ENCODE results near the gene IFFO2.

Gene IFFO2

GRCh38 chr1:18965206-18966173 is 9.0 kb upstream of the IFFO2 start:
- TF ChIP-seq Cebpa-rat (IDR thresholded peaks at IDR 0.05): no peak
- Histone ChIP-seq H3K27me3 (no peaks in the 10 kb centered on the region), H3K4me2 (no peak overlapping the region), H3K27ac (no peak overlapping the region), H3K4me3 (no peak overlapping the region), H3K9me3 (replicated peaks in 1 of 11) (no peaks in the 10 kb centered on the region), H3K4me1 (no peaks in the 10 kb centered on the region), H3K9ac (no peak overlapping the region), H4K20me1 (no peaks in the 10 kb centered on the region), H3K36me3 (no peaks in the 10 kb centered on the region)

GRCh38 chr1:18963968-18964367 is 7.5 kb upstream of the IFFO2 start:
- H3K27ac ChIP-seq: no peak overlapping the region
- no peaks in the 10 kb centered on the region for H3K4me1 ChIP-seq
- no peak overlapping the region for H3K9ac ChIP-seq
- no peaks in the 10 kb centered on the region for H3K9me3 ChIP-seq (replicated peaks in 1 of 11)
- no peaks in the 10 kb centered on the region for H4K20me1 ChIP-seq
- no peak overlapping the region for H3K4me2 ChIP-seq
- H3K36me3 ChIP-seq: no peaks in the 10 kb centered on the region
- TF ChIP-seq Cebpa-rat (IDR thresholded peaks at IDR 0.05): no peak
- no peaks in the 10 kb centered on the region for H3K27me3 ChIP-seq
- no peak overlapping the region for H3K4me3 ChIP-seq

GRCh38 chr1:18962855-18963737 is 6.6 kb upstream of the IFFO2 start:
- no peak overlapping the region for H3K4me3 ChIP-seq
- H3K4me1 ChIP-seq: peaks cover 0 to 3% (median 1%) of the 10 kb centered on the region in 10 experiments; a peak in 11 of 20 replicates
- no peaks in the 10 kb centered on the region for H3K27me3 ChIP-seq
- H3K9ac ChIP-seq: no peak overlapping the region
- H3K36me3 ChIP-seq: no peaks in the 10 kb centered on the region
- TF ChIP-seq Cebpa-rat (IDR thresholded peaks at IDR 0.05): no peak
- H4K20me1 ChIP-seq: no peaks in the 10 kb centered on the region
- H3K4me2 ChIP-seq: no peak overlapping the region
- H3K27ac ChIP-seq: no peak overlapping the region
- no peaks in the 10 kb centered on the region for H3K9me3 ChIP-seq (replicated peaks in 1 of 11)

GRCh38 chr1:18962121-18962721 is 5.7 kb upstream of the IFFO2 start:
- no peak overlapping the region for H3K4me2 ChIP-seq

GRCh38 chr1:18960821-18961220 is 4.3 kb upstream of the IFFO2 start:
- peaks cover 0 to 6% (median 5%) of the 10 kb centered on the region in 11 experiments; a peak in 14 of 22 replicates for H4K20me1 ChIP-seq

More at GRCh38 chr1:18962121-18962721, 5.7 kb upstream of the IFFO2 start:
- Histone ChIP-seq H3K9me3 (replicated peaks in 1 of 11) (no peaks in the 10 kb centered on the region), H3K9ac (no peak overlapping the region), H3K27ac (no peak overlapping the region), H3K36me3 (no peaks in the 10 kb centered on the region), H3K4me3 (no peak overlapping the region), H3K4me1 (peaks cover 5 to 11% (median 10%) of the 10 kb centered on the region in 10 experiments), H4K20me1 (no peaks in the 10 kb centered on the region), H3K27me3 (0 out of 22 replicates have a peak, but pooled peaks cover 0 to 1% (median 0%) of the 10 kb centered on the region in 11 experiments)
- TF ChIP-seq Cebpa-rat (IDR thresholded peaks at IDR 0.05): no peak

GRCh38 chr1:18960409-18960808 is 3.9 kb upstream of the IFFO2 start:
- TF ChIP-seq Cebpa-rat (IDR thresholded peaks at IDR 0.05): no peak
- no peak overlapping the region for H3K4me2 ChIP-seq
- H3K27me3 ChIP-seq: peaks cover 0 to 4% (median 0%) of the 10 kb centered on the region in 11 experiments; a peak in 4 of 22 replicates
- H3K36me3 ChIP-seq: no peaks in the 10 kb centered on the region
- H3K27ac ChIP-seq: no peak overlapping the region
- H3K9ac ChIP-seq: no peak overlapping the region
- peaks cover 8 to 18% (median 16%) of the 10 kb centered on the region in 10 experiments for H3K4me1 ChIP-seq
- no peaks in the 10 kb centered on the region for H3K9me3 ChIP-seq (replicated peaks in 1 of 11)
- no peak overlapping the region for H3K4me3 ChIP-seq
- H4K20me1 ChIP-seq: peaks cover 0 to 10% (median 9%) of the 10 kb centered on the region in 11 experiments; a peak in 18 of 22 replicates

More at GRCh38 chr1:18960821-18961220, 4.3 kb upstream of the IFFO2 start:
- no peak for TF ChIP-seq Cebpa-rat (IDR thresholded peaks at IDR 0.05)
- 0 out of 22 replicates have a peak, but pooled peaks cover 0 to 4% (median 0%) of the 10 kb centered on the region in 11 experiments for H3K27me3 ChIP-seq
- no peak overlapping the region for H3K4me3 ChIP-seq
- no peak overlapping the region for H3K9ac ChIP-seq
- H3K27ac ChIP-seq: no peak overlapping the region
- peaks cover 8 to 16% (median 14%) of the 10 kb centered on the region in 10 experiments for H3K4me1 ChIP-seq
- no peak overlapping the region for H3K4me2 ChIP-seq
- H3K36me3 ChIP-seq: no peaks in the 10 kb centered on the region
- H3K9me3 ChIP-seq (replicated peaks in 1 of 11): no peaks in the 10 kb centered on the region

- H3K27me3 ChIP-seq: peaks cover 0 to 10% (median 2%) of the 10 kb centered on the region in 11 experiments; a peak in 7 of 22 replicates
- H3K4me2 ChIP-seq: no peak overlapping the region
- H3K4me3 ChIP-seq: no peak overlapping the region
- H3K27ac ChIP-seq: no peak overlapping the region
- no peaks in the 10 kb centered on the region for H3K9me3 ChIP-seq (replicated peaks in 1 of 11)
- no peak overlapping the region for H3K9ac ChIP-seq
- TF ChIP-seq Cebpa-rat (IDR thresholded peaks at IDR 0.05): no peak
- peaks cover 8 to 18% (median 17%) of the 10 kb centered on the region in 11 experiments; a peak in 19 of 22 replicates for H4K20me1 ChIP-seq
- peaks cover 16 to 26% (median 25%) of the 10 kb centered on the region in 10 experiments for H3K4me1 ChIP-seq
- H3K36me3 ChIP-seq: no peaks in the 10 kb centered on the region
Observed at GRCh38 chr1:18959591-18959990, 3.1 kb upstream of the IFFO2 start.

GRCh38 chr1:18957532-18958300 is 1.2 kb upstream of the IFFO2 start:
- Histone ChIP-seq H4K20me1 (peaks cover 13 to 37% (median 30%) of the 10 kb centered on the region in 11 experiments; a peak in 20 of 22 replicates), H3K36me3 (no peaks in the 10 kb centered on the region; a peak in 1 of 22 replicates), H3K27ac (peak overlapping the region in 1 of 11 experiments; percentile 69; a peak in 2 of 22 replicates), H3K9ac (peak overlapping the region in 3 of 11 experiments; percentile 76 to 80 (median 79); a peak in 5 of 22 replicates), H3K4me1 (peaks cover 34 to 45% (median 43%) of the 10 kb centered on the region in 10 experiments), H3K9me3 (replicated peaks in 1 of 11) (no peaks in the 10 kb centered on the region), H3K4me2 (peak overlapping the region; percentile 85 to 100 (median 94)), H3K4me3 (peak overlapping the region in 8 of 10 experiments; percentile 78 to 87 (median 83); a peak in 12 of 20 replicates), H3K27me3 (peaks cover 0 to 11% (median 4%) of the 10 kb centered on the region in 11 experiments; a peak in 7 of 22 replicates)
- no peak for TF ChIP-seq Cebpa-rat (IDR thresholded peaks at IDR 0.05)
